ENCODE measurements around the gene SMCO2.

The SMCO2 gene

DNA sequence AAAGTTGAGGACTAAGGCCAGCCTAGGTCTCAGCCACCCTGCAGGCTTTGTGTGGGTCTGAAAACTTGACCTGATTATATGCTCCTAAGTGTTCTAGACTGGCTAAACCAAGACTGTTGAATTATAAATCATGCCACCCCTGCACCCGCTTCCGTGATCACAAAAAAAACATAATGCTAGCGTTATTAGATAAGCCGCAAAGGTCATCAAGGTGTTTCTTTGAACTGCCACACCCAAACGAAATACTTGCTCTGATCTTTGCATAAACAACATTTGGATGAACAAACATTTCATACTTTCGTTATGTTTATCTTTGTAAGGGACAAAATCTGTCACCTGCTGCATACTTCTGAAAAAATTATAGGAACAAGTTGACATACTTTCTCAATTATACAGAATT is 2.5 kb downstream of the SMCO2 start:
- POLR2A ChIA-PET = no interaction called here
- CTCF ChIA-PET = no interaction called here
- DNase-seq (ENCODE audit: extremely low spot score) = no peak
- TF ChIP-seq, protein P1, sequence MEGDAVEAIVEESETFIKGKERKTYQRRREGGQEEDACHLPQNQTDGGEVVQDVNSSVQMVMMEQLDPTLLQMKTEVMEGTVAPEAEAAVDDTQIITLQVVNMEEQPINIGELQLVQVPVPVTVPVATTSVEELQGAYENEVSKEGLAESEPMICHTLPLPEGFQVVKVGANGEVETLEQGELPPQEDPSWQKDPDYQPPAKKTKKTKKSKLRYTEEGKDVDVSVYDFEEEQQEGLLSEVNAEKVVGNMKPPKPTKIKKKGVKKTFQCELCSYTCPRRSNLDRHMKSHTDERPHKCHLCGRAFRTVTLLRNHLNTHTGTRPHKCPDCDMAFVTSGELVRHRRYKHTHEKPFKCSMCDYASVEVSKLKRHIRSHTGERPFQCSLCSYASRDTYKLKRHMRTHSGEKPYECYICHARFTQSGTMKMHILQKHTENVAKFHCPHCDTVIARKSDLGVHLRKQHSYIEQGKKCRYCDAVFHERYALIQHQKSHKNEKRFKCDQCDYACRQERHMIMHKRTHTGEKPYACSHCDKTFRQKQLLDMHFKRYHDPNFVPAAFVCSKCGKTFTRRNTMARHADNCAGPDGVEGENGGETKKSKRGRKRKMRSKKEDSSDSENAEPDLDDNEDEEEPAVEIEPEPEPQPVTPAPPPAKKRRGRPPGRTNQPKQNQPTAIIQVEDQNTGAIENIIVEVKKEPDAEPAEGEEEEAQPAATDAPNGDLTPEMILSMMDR (IDR thresholded peaks at IDR 0.05; ENCODE audit: control extremely low read depth, extremely low read depth, low read depth, missing control alignments) = no peak

DNA sequence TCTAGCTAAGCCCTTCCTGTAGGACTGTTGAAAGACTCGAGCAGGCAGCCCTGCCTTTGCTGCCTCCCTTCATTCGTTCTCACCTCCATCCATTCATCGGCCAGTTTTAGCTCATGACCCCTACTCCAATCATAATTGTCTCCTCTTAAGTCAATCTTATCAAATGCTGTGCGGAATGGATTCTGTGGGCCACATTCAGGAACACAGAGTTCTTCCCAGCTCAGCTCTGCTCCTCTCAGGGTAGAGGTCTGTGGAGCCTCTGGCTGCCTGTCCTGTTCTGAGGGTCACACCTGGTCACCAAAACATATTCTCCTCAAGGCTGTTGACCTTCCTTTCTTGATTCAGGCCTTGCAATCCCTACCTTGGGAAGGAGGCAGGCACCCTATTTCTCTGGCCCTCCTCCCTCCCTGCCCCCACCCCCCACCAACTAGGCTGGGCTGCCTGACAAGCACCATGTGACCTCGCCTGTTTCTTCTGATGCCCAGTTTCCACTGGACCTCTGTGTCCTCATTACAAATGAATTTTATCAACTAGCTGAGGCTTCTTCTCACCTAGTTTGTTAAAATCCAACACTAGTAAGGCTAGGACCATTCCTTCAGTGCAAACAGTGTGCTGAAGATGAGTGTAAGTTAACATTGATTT is 3.5 kb downstream of the SMCO2 start:
- POLR2A ChIA-PET = no interaction called here
- DNase-seq (ENCODE audit: extremely low spot score) = no peak
- CTCF ChIA-PET = no interaction called here
- TF ChIP-seq, protein P1 (IDR thresholded peaks at IDR 0.05; ENCODE audit: control extremely low read depth, extremely low read depth, low read depth, missing control alignments) = no peak

DNA sequence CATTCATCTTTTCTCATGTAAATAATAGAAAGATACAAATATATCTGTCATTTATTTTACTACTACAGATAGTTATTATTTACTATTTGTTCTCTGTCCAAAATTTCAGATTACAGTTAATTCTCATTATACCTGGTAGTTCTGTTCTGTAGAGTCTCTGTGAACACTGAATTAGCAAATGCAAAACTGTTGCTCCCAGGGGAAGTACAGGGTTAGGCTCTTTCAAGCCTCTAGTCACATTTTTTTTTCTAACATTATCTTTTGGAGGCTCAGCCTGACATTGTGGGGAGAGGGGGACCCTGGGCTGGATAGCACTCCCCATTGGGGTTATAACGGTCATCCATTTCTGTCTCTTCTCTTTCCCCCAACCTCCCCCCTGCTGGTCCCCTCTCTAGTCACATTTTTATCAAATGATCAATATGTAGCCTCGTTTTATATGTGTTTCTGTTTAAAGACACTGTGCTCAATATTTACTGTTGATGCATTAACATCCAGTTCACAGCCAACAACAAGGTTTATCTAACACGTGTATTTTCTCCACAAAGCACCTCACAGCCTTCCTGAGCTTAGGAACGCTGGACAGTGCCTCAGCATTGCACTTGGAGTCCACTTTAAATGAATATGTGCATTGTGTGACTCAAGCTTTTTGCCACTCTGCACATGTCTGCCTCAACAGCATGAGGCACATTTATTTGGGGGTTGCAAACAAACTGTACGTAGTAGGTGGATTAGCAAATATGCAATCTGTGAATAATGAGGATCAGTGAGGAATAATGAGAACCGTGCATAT is 4.7 kb downstream of the SMCO2 start:
- DNase-seq (ENCODE audit: extremely low spot score) = no peak
- ChIA-PET CTCF (interaction anchor here (0.9 to 1.1 kb wide), 2 partner anchors 15 to 17 kb away, joined by 3 to 4 read pairs; no protein-coding TSS in a partner anchor), POLR2A (no interaction called here)
- TF ChIP-seq, protein P1 (IDR thresholded peaks at IDR 0.05; ENCODE audit: control extremely low read depth, extremely low read depth, low read depth, missing control alignments) = no peak

DNA sequence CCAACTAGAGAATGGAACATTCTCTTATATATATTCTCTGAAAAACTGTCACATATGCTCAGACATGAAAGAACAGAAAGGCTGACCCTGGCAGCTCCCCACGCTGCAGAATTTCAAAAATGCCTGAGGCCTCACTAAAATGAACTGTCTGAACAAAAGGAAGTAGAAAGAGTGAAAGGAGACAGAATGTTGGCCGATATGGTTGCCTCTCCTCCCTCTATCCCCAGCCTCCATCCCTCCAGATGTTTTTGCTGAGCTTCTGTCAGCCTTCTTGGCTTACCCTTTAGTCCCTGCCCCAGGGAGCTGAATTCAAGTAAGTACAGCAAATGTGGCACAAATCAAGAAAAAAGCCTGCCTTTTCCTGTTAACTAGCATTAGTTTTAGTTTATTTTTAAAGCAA is 6.9 kb downstream of the SMCO2 start:
- TF ChIP-seq, protein P1 (IDR thresholded peaks at IDR 0.05; ENCODE audit: control extremely low read depth, extremely low read depth, low read depth, missing control alignments) = no peak
- ChIA-PET POLR2A (no interaction called here), CTCF (interaction anchor here (1.3 kb wide), 1 partner anchor 200 kb away, joined by 3 read pairs; no protein-coding TSS in a partner anchor)
- no peak for DNase-seq (ENCODE audit: extremely low spot score)

DNA sequence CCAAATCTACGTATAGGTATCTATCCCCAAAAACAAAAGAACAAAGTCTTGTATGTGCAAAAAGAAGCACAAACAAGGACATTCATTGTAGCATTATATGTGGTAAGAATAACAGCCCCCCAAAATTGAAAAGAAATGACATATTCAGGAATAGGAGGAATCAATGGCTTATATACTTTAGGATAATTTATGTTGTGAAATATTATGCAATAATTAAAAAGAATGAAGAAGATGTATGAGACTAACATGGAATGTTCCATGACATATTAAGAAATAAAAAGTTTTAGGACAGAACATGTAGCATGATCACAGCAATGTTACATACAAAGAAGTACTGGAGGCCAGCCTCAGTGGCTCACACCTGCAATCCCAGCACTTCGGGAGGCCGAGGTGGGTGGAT is 9.1 kb downstream of the SMCO2 start:
- ChIA-PET POLR2A (no interaction called here), CTCF (interaction anchor here (0.7 to 1.2 kb wide), 3 partner anchors 15 to 157 kb away, joined by 3 to 4 read pairs (median 3); no protein-coding TSS in a partner anchor)
- TF ChIP-seq, protein P1 (IDR thresholded peaks at IDR 0.05; ENCODE audit: control extremely low read depth, extremely low read depth, low read depth, missing control alignments) = no peak
- DNase-seq (ENCODE audit: extremely low spot score) = no peak

DNA sequence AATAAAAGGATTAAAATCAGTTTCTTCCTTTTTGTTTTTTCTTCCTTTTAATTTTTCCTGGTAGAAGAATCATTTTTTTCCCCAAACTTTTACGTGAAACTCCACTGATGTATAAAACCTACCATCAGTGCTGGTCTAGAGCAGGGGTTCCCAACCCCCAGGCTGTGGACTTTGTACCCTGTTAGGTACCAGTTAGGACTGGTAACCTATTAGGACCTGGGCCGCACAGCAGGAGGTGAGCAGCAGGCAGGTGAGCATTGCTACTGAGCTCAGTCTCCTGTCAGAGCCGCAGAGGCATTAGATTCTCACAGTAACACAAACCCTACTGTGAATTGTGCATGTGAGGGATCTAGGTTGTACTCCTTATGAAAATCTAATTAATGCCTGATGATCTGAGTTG is 10.1 kb downstream of the SMCO2 start:
- ChIA-PET CTCF (no interaction called here), POLR2A (no interaction called here)
- DNase-seq (ENCODE audit: extremely low spot score) = no peak
- TF ChIP-seq, protein P1 (IDR thresholded peaks at IDR 0.05; ENCODE audit: control extremely low read depth, extremely low read depth, low read depth, missing control alignments) = no peak

Data from GM10248 (cell line).